Fibroblast of the aortic adventitia (primary cell): ENCODE data around the gene CYP4X1. TPM values are rescaled to one million over a fixed set of nuclear protein-coding genes. Genes with fewer than 3 reads are reported as not detected.
"Not testable (repeated sequence)": the region's sequence is repeated elsewhere in the genome, so short reads cannot be mapped to it uniquely, and the experiment has no call there.

Source experiments
- DNase-seq: peaks from one replicate; pipeline ENCODE4 v3.0.0-alpha.2; 2010; ENCODE audit warnings: low read depth
- H3K4me3 ChIP-seq: 2 replicates; pipeline ENCODE4 v1.5.1; 2011; ENCODE audit warnings: low read depth, mild to moderate bottlenecking, control low read depth, low read length, moderate library complexity
- CTCF ChIP-seq: IDR thresholded peaks from 2 replicates; pipeline ENCODE4 v1.5.1; 2011; ENCODE audit warnings: mild to moderate bottlenecking, low read length, control low read depth, inconsistent platforms; ENCODE audit not compliant: insufficient read depth
- total RNA-seq: library from RNA; depleted of rRNA; stranded (reverse); fragments of >200 nt; gene quantifications from 2 replicates; pipeline ENCODE4 v1.2.3, GENCODE V29; 2012; ENCODE audit warnings: low replicate concordance

CYP4X1 gene
- total RNA-seq, 1 donor, result 2.1 TPM

- no peak for TF ChIP-seq CTCF
- DNase-seq, result peak; percentile 65
These were observed 7.6 kb downstream of the CYP4X1 start for GRCh38 chr1:47031059-47031458.

GRCh38 chr1:47031585-47031984 is 8.1 kb downstream of the CYP4X1 start:
- TF ChIP-seq CTCF, result no peak
- no peak for DNase-seq
- no peak overlapping the region for H3K4me3 ChIP-seq

More at GRCh38 chr1:47031059-47031458, 7.6 kb downstream of the CYP4X1 start:
- no peak overlapping the region for H3K4me3 ChIP-seq

- DNase-seq, result no peak
- no peak for TF ChIP-seq CTCF
- H3K4me3 ChIP-seq, result no peak overlapping the region
These were observed 13.3 kb downstream of the CYP4X1 start for GRCh38 chr1:47036764-47037163.

- TF ChIP-seq CTCF, result no peak
- H3K4me3 ChIP-seq, result no peak overlapping the region
- no peak for DNase-seq
These were observed 35.9 kb downstream of the CYP4X1 start for GRCh38 chr1:47059376-47059775.

- DNase-seq, result no peak
- TF ChIP-seq CTCF, result no peak
- no peak within 1 kb of the TSS for H3K4me3 ChIP-seq
These were observed 43.7 kb downstream of the CYP4X1 start, which contains the start of gene CYP4Z1 for GRCh38 chr1:47067097-47067594. Gene CYP4Z1 (plus strand): TSS chr1:47067231. CDS start chr1:47067491, 260 bp downstream.

- not testable (repeated sequence) for H3K4me3 ChIP-seq, DNase-seq
These were observed 45.6 kb downstream of the CYP4X1 start for GRCh38 chr1:47069080-47069479.

- H3K4me3 ChIP-seq, DNase-seq: not testable (repeated sequence)
These were observed 46.0 kb downstream of the CYP4X1 start for GRCh38 chr1:47069509-47069908.

GRCh38 chr1:47089356-47089755 is 65.9 kb downstream of the CYP4X1 start:
- H3K4me3 ChIP-seq, result not testable (repeated sequence)
- peak; percentile 52 for TF ChIP-seq CTCF
- DNase-seq, result peak; percentile 45

GRCh38 chr1:47091476-47091875 is 68.0 kb downstream of the CYP4X1 start:
- H3K4me3 ChIP-seq, DNase-seq: not testable (repeated sequence)
